Gastrocnemius medialis (tissue), 4 donors: ENCODE measurements around the gene HSPB7.

ENCODE experiments used
- CTCF ChIP-seq, 5 experiments: fragments of 450-650 bp in 3 of 5; fragments of 200-600 bp in 2 of 5; sonication (generic) in 2 of 5; IDR thresholded peaks in 4 of 5; conservative IDR thresholded peaks in 1 of 5; 1 replicate in 4 of 5; 2 replicates in 1 of 5; pipeline ENCODE4 v1.5.1; 2016 to 2019; ENCODE audit warnings: antibody characterized with exemption in 5 of 5, mild to moderate bottlenecking in 3 of 5, moderate library complexity in 3 of 5
- POLR2A ChIP-seq, 2 donors: fragments of 450-650 bp; IDR thresholded peaks; one replicate each; pipeline ENCODE4 v1.6.1; 2017; ENCODE audit warnings: antibody characterized with exemption in 2 of 2, mild to moderate bottlenecking in 2 of 2, moderate library complexity in 2 of 2

DNA sequence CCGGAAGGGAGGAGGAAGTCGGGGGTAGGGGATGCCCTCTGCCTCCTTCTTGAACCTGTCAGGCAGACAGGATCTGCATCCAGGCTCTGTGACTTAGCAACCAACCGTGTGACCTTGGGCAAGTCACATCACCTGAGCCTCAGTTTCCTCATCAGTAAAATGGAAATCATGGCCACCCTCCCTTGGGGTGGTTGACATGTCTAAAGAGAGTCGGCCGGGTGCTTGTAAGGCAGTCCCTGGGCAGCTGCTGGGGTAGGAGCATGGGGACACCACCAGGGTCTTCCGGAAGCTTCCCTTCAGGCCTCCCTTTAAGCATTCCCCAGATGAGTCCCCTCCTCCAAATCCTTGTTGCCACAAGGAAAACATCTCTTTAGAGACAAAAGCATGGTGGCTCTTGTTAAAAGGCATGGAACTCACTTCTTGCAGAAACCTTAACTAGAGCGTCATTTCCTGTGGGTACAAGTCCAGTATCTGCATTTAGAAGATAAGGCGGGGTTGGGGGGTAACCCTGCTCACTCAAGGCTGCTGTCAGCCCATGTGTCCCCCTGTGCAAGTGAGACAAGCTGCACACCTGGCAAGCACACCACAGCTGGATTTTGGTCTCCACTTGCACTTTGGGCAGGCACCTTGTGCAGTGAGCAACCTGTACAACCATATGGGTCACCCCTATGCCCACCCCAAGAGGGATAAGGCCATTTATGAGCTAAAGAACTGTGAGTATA, 36.1 kb upstream of the HSPB7 start:
- TF ChIP-seq POLR2A (IDR thresholded peaks at IDR 0.05), result no peak
- no peak for TF ChIP-seq CTCF (IDR thresholded peaks at IDR 0.05 in 4 of 5, conservative IDR thresholded peaks at IDR 0.05 in 1 of 5)
